ENCODE data around the gene ZNF331.

DNA sequence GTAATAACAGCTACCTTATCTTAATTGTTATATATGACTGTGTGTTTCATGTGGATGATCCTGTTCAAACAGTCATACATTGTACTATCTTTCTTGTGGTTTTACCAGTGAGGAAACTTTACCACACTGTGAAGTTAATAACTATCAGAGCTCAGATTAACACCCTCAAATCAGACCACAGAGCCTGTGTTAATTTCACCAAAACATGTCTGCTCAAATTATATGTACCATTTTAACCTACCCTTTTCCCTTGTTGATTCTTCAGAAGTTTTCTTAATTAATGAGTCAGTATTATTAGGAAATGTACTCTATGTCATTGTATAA, 1.8 kb upstream of the ZNF331 start:
- TF ChIP-seq, protein P1, sequence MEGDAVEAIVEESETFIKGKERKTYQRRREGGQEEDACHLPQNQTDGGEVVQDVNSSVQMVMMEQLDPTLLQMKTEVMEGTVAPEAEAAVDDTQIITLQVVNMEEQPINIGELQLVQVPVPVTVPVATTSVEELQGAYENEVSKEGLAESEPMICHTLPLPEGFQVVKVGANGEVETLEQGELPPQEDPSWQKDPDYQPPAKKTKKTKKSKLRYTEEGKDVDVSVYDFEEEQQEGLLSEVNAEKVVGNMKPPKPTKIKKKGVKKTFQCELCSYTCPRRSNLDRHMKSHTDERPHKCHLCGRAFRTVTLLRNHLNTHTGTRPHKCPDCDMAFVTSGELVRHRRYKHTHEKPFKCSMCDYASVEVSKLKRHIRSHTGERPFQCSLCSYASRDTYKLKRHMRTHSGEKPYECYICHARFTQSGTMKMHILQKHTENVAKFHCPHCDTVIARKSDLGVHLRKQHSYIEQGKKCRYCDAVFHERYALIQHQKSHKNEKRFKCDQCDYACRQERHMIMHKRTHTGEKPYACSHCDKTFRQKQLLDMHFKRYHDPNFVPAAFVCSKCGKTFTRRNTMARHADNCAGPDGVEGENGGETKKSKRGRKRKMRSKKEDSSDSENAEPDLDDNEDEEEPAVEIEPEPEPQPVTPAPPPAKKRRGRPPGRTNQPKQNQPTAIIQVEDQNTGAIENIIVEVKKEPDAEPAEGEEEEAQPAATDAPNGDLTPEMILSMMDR (IDR thresholded peaks at IDR 0.05; ENCODE audit: poor library complexity) = no peak
- no peak for TF ChIP-seq EZH2 (IDR thresholded peaks at IDR 0.05; ENCODE audit: borderline replicate concordance)
- no peak for TF ChIP-seq EZH2phosphoT487 (IDR thresholded peaks at IDR 0.05; ENCODE audit: low read depth, severe bottlenecking, unreplicated experiment)
